T-helper 9 cell (primary cell): ENCODE results near the gene ZDHHC5.

ENCODE experiments used
- DNase-seq: peaks from one replicate; pipeline ENCODE4 v3.0.0-alpha.2; 2020
- total RNA-seq, 2 donors: gene quantifications; one replicate each; lab custom pipeline; 2026; lab: John Stamatoyannopoulos, UW

ZDHHC5 gene
- total RNA-seq = 72.2 to 156 reads per million in 2 donors

DNA sequence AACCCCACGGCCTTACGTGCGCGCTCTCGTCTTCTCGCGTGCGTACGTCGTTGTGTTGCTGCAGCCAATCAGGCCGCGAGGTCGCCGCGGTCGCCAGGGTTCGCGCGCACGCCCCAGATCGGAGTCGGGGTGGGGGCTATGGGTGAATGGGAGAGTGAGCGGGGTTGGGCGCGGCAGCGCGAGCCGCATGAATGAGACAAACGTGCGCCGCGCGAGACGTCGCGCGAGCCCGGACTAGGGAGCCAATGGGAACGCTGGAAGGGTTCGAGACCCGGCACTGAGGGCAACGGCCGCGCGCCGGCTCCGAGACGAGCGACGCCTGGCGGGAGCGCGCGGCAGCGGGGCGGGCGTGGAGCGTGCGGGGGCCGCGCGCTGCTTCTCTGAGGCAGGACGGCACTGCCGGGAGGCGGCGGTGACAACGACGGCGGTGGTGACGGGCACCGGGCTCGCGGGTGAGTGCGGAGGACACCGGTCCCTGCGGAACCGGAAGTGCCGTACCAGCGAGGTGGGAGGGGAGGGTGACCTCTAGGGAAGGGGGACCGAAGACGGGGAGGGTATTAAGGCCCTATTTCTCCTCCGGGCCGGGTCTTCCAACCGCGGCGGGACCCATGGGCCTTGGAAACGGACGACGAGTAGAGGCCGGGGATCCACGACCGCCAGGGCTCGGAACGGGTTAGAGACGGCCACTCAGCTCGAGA lies at the start of gene ZDHHC5:
Gene ZDHHC5 (plus strand): TSS at position 379 of the 698 bp plus-strand sequence. CDS start 4,977 bp downstream, outside the sequence.
- peak; percentile 98 for DNase-seq

- DNase-seq = no peak
Observed at GRCh38 chr11:57618438-57618837, 49.5 kb upstream of the ZDHHC5 start.

DNA sequence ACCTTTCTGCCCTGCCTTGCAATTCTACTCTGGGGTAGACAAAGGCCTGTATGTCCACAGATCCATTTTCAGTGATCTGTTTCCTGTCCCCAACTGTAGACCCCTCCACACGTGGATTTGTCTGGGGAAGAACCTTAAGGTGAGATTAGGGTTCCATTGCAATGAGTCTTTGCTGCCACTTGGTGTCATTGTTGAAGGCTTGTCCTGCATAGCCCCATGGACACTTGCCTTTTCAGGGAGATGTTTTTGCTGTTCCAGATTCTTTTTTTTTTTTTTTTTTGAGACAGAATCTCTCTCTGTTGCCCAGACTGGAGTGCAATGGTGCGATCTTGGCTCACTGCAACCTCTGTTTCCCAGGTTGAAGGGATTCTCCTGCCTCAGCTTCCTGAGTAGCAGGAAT lies 48.6 kb upstream of the ZDHHC5 start:
- no peak for DNase-seq

DNA sequence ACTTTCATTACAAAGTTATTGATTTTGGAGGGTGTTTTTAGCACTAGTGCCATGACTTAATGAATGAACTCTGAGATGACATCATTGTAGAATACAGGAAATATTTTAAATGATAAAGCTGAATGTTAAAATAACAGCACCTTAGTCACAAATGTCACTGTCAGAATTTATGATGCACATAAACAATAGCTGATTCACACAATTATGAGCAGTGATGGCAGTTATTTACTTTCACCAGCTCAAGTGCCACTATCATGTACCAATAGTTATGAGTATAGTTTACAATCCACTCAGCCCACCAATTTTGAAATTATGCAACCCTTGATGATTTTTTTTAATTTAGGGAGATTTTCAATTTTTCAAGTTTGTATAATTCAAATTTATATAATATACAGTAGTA lies 47.4 kb upstream of the ZDHHC5 start:
- no peak for DNase-seq

- no peak for DNase-seq
Observed at GRCh38 chr11:57622263-57622662, 45.7 kb upstream of the ZDHHC5 start.

DNA sequence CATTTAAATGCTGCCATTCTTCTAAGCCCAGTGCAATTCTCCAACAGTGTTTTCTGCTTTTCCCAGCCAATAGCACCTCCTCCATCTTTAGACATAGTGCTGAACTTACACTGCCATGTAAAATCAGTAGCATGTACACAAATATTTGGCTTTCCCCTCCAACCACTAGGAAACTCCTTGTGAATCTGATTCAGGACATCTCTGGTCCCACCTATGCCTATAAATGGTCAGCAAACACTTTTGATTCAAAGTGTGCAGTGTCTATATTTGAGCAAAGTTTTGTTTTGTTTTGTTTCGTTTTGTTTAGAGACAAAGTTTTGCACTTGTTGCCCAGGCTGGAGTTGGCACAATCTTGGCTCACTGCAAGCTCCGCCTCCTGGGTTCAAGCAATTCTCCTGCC lies 43.0 kb upstream of the ZDHHC5 start:
- no peak for DNase-seq

- DNase-seq = no peak
Observed at GRCh38 chr11:57626895-57627294, 41.0 kb upstream of the ZDHHC5 start.

DNA sequence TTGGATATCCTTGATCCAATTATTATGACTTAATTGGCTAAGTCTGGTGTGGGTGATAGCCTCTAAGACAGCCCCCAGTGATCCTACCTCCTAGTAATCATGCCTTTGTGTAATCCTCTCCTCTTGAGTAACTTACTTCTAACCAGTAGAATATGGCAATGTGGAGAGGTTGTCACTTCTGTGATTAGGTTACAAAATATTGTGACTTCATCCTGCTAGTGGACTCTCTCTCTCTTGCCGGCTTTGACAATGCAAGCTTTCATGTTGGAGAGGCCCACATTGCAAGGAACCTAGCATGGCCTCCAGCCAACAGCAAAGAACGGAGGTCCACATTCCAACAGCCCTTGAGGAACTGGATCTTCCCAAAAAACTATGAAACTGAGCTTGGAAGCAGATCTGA lies 37.7 kb upstream of the ZDHHC5 start:
- DNase-seq = no peak

DNA sequence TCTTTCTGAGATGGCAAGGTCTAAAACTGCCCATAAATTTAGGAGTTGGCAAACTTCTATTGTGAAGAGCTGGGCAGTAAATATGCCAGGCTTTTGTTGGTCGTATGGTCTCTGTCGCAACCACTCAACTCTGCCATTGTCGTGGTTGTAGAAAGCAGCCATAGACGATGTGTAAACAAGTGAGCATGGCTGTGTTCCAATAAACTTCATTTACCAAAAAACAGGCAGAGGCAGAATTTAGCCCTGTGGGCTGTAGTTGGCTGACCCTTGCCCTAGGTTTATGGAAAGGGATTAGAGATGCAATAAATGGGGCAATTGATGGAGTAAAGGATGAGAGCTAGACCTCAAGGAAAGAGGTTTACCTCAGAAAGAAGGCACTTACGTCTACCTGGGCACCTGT lies 35.8 kb upstream of the ZDHHC5 start:
- DNase-seq = no peak

GRCh38 chr11:57633394-57634070 lies 34.4 kb upstream of the ZDHHC5 start:
- DNase-seq = no peak

GRCh38 chr11:57634311-57634710 lies 33.6 kb upstream of the ZDHHC5 start:
- no peak for DNase-seq

GRCh38 chr11:57635246-57635645 lies 32.7 kb upstream of the ZDHHC5 start:
- no peak for DNase-seq

DNA sequence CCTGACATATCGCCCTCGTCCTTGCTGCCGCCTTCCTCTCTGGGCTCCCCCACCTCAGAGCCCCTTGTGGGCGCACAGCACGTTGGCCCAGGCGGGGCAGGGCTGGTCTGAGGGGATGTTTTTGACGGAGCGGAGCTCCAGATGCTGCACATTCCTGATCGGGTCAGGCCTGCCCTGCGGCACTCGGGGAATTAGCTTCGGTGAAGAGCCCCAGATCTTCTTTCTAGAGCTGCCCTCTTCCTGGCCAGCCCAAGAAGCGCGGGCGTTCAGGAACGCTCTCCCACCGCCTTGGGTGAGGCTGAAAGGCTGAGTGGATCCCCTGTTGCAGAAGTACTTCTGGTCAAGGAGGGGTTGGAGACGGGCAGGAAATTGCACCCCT lies 30.3 kb upstream of the ZDHHC5 start:
- DNase-seq = no peak

GRCh38 chr11:57638005-57638781 lies 29.7 kb upstream of the ZDHHC5 start:
- DNase-seq = no peak

GRCh38 chr11:57638811-57639320 lies 29.0 kb upstream of the ZDHHC5 start:
- no peak for DNase-seq

- no peak for DNase-seq
Observed at GRCh38 chr11:57639321-57640067, 28.4 kb upstream of the ZDHHC5 start.

DNA sequence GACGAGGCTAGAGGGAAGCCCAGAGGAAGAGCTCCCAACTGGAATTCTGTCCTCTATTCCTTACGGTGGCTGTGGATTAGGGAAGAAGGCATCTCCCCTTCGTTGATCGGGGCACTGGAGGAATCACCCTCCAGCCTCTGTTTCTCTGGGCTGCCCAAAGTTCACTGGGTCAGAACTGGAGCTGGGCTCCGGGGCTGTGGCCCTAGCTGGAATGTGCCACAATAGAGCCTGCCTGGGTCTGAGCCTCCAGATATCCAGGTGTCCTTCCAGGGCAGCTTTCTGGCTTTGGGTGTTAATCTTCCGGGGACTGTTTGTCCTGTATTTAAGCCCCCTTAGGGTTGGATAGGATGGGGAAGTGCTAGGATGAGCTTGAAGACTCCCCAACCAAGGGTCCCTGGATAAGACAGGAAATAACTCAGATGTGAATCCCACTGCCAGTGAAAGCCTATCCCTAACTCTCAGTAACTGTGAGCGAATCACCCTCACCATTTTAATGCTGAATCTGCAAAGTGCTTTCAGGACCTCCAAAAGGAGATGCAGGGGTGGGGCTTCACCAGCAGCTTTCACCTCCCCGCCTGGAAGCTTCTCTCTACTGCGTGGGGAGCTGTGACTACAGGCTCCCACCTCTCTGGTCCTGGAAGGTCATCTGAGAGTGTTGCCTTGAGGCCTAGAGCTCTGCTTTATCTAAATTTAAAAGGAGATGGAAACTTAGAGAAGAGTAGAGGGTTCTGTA lies 27.7 kb upstream of the ZDHHC5 start:
- no peak for DNase-seq

GRCh38 chr11:57641011-57641807 lies 26.7 kb upstream of the ZDHHC5 start:
- DNase-seq = no peak

GRCh38 chr11:57643802-57644201 lies 24.1 kb upstream of the ZDHHC5 start:
- DNase-seq = no peak

- DNase-seq = peak; percentile 79
Observed at GRCh38 chr11:57644748-57645688, 22.9 kb upstream of the ZDHHC5 start.
